Measurements from ENCODE around the gene OPTC. TPM values are rescaled to one million over a fixed set of nuclear protein-coding genes. Genes with fewer than 3 reads are reported as not detected.

The OPTC gene
- polyA plus RNA-seq, 1 donor from 2014 or later, result not detected

GRCh38 chr1:203518541-203518940, 24.6 kb downstream of the OPTC start:
- H3K27me3 ChIP-seq (ENCODE audit: insufficient read depth, low read depth, low read length), result no peaks in the 10 kb centered on the region
- H3K36me3 ChIP-seq (ENCODE audit: insufficient read depth, low read length), result no peaks in the 10 kb centered on the region
- H3K79me2 ChIP-seq (replicated peaks; ENCODE audit: insufficient read depth, low read length), result no peaks in the 10 kb centered on the region
- no peaks in the 10 kb centered on the region for H3K9me2 ChIP-seq (ENCODE audit: insufficient read depth, low read length)
- no peak overlapping the region for H2AFZ ChIP-seq (ENCODE audit: low read depth, low read length)
- H3K9me3 ChIP-seq (ENCODE audit: low read length), result no peaks in the 10 kb centered on the region
- no peaks in the 10 kb centered on the region for H4K20me1 ChIP-seq (ENCODE audit: insufficient read depth)
- TF ChIP-seq RAD21 (conservative IDR thresholded peaks at IDR 0.05), result no peak
- no peak overlapping the region for H3K9ac ChIP-seq (ENCODE audit: low read length)
- H3F3A ChIP-seq (ENCODE audit: insufficient read depth, low read length, poor library complexity, severe bottlenecking), result peaks cover 5% of the 10 kb centered on the region
- H3K4me2 ChIP-seq (ENCODE audit: low read length), result no peak overlapping the region
- H3K27ac ChIP-seq (ENCODE audit: low read length), result no peak overlapping the region
- no peak overlapping the region for H3K4me3 ChIP-seq (ENCODE audit: low read length)

DNA sequence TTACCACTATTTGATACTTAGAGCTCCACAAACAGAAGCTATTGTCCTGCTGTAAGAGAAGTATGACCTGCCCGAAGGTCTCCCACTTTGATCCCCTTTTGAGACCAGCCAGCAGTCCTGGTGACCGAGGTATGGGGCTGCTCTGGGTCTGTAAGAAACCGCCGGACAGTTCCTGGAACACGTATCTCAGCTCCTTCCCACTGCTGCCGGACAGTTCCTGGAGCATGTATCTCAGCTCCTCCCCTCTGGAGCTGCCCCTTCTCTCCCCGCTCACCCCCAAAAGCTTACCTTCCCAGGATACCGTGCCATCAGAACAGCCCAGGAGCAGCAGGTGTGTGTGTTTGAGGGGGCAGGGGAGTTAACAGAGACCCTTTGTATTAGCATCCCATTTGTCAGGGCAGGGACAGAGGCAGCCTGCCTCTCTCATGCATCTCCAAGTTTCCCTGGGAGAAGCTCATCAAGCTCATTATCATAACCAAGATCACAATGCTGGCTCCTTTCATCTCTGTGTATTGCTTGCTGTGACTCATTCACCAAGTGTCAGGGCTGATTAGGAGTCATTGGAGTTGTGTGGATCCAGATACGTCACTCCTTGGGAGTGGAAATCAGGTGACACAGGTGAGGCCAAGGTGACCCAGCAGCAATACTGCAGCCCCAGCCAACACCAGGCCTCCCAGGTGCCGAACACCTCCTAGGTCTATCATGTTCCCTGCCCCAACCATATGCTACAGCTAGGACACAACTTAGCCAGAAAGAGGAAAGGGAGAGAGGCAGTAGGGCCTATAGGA, 25.3 kb downstream of the OPTC start:
- no peak overlapping the region for H3K4me3 ChIP-seq (ENCODE audit: low read length)
- H3K27me3 ChIP-seq (ENCODE audit: insufficient read depth, low read depth, low read length), result no peaks in the 10 kb centered on the region
- H3K4me2 ChIP-seq (ENCODE audit: low read length), result no peak overlapping the region

GRCh38 chr1:203519896-203520295, 25.9 kb downstream of the OPTC start:
- no peaks in the 10 kb centered on the region for H3K9me3 ChIP-seq (ENCODE audit: low read length)
- H4K20me1 ChIP-seq (ENCODE audit: insufficient read depth), result no peaks in the 10 kb centered on the region
- H3K27ac ChIP-seq (ENCODE audit: low read length), result no peak overlapping the region
- no peak overlapping the region for H3K9ac ChIP-seq (ENCODE audit: low read length)
- no peak for TF ChIP-seq EP300 (conservative IDR thresholded peaks at IDR 0.05; ENCODE audit: poor library complexity, severe bottlenecking)
- no peak for TF ChIP-seq EZH2 (IDR thresholded peaks at IDR 0.05; ENCODE audit: borderline replicate concordance, insufficient read depth, low read length, poor library complexity, severe bottlenecking)
- TF ChIP-seq MXI1 (conservative IDR thresholded peaks at IDR 0.05; ENCODE audit: poor library complexity, severe bottlenecking), result no peak
- no peak for TF ChIP-seq POLR2AphosphoS5 (IDR thresholded peaks at IDR 0.05)
- no peaks in the 10 kb centered on the region for H3K79me2 ChIP-seq (replicated peaks; ENCODE audit: insufficient read depth, low read length)
- no peak overlapping the region for H3K4me2 ChIP-seq (ENCODE audit: low read length)
- no peaks in the 10 kb centered on the region for H3K27me3 ChIP-seq (ENCODE audit: insufficient read depth, low read depth, low read length)
- H3K4me3 ChIP-seq (ENCODE audit: low read length), result no peak overlapping the region
- no peaks in the 10 kb centered on the region for H3F3A ChIP-seq (ENCODE audit: insufficient read depth, low read length, poor library complexity, severe bottlenecking)
- H3K36me3 ChIP-seq (ENCODE audit: insufficient read depth, low read length), result no peaks in the 10 kb centered on the region
- H2AFZ ChIP-seq (ENCODE audit: low read depth, low read length), result no peak overlapping the region
- no peaks in the 10 kb centered on the region for H3K9me2 ChIP-seq (ENCODE audit: insufficient read depth, low read length)

More for the DNA sequence above, 25.3 kb downstream of the OPTC start:
- Histone ChIP-seq H3K9me2 (ENCODE audit: insufficient read depth, low read length) (no peaks in the 10 kb centered on the region), H3K9ac (ENCODE audit: low read length) (no peak overlapping the region), H4K20me1 (ENCODE audit: insufficient read depth) (no peaks in the 10 kb centered on the region), H2AFZ (ENCODE audit: low read depth, low read length) (no peak overlapping the region), H3F3A (ENCODE audit: insufficient read depth, low read length, poor library complexity, severe bottlenecking) (peaks cover 3% of the 10 kb centered on the region), H3K79me2 (replicated peaks; ENCODE audit: insufficient read depth, low read length) (no peaks in the 10 kb centered on the region), H3K36me3 (ENCODE audit: insufficient read depth, low read length) (no peaks in the 10 kb centered on the region), H3K9me3 (ENCODE audit: low read length) (no peaks in the 10 kb centered on the region), H3K27ac (ENCODE audit: low read length) (no peak overlapping the region)
- TF ChIP-seq RAD21 (conservative IDR thresholded peaks at IDR 0.05) (no peak), POLR2AphosphoS5 (IDR thresholded peaks at IDR 0.05) (no peak), TAF1 (IDR thresholded peaks at IDR 0.05; ENCODE audit: low read depth) (no peak), SMC3 (conservative IDR thresholded peaks at IDR 0.05; ENCODE audit: poor library complexity) (no peak), MXI1 (conservative IDR thresholded peaks at IDR 0.05; ENCODE audit: poor library complexity, severe bottlenecking) (no peak), REST (IDR thresholded peaks at IDR 0.05; ENCODE audit: borderline replicate concordance) (no peak), EP300 (conservative IDR thresholded peaks at IDR 0.05; ENCODE audit: poor library complexity, severe bottlenecking) (no peak), EZH2 (IDR thresholded peaks at IDR 0.05; ENCODE audit: borderline replicate concordance, insufficient read depth, low read length, poor library complexity, severe bottlenecking) (no peak)
